ENCODE measurements around the gene DSCAM. TPM values are rescaled to one million over a fixed set of nuclear protein-coding genes. Genes with fewer than 3 reads are reported as not detected.

The DSCAM gene
- total RNA-seq, 1 donor from 2014 or later = 0.06 TPM

GRCh38 chr21:40623528-40623927 lies 223.4 kb downstream of the DSCAM start:
- ATAC-seq = no peak
- Histone ChIP-seq H3K27me3 (ENCODE audit: low read depth) (no peaks in the 10 kb centered on the region), H3K36me3 (no peaks in the 10 kb centered on the region), H3K4me1 (no peaks in the 10 kb centered on the region), H3K4me3 (no peak overlapping the region), H3K9me3 (no peaks in the 10 kb centered on the region), H3K27ac (no peak overlapping the region)
- DNase-seq = no peak
- TF ChIP-seq CTCF (IDR thresholded peaks at IDR 0.05) = no peak
- intact Hi-C loops (cut with DNase I) = no loop called here

GRCh38 chr21:40622531-40622930 lies 224.4 kb downstream of the DSCAM start:
- no peaks in the 10 kb centered on the region for H3K9me3 ChIP-seq
- H3K4me3 ChIP-seq = no peak overlapping the region
- H3K27me3 ChIP-seq (ENCODE audit: low read depth) = no peaks in the 10 kb centered on the region
- ATAC-seq (no peak), DNase-seq (no peak)
- intact Hi-C loops (cut with DNase I) = no loop called here
- H3K27ac ChIP-seq = no peak overlapping the region
- H3K4me1 ChIP-seq = no peaks in the 10 kb centered on the region
- no peaks in the 10 kb centered on the region for H3K36me3 ChIP-seq
- TF ChIP-seq CTCF (IDR thresholded peaks at IDR 0.05) = no peak

GRCh38 chr21:40620386-40621145 lies 226.4 kb downstream of the DSCAM start:
- no peaks in the 10 kb centered on the region for H3K27me3 ChIP-seq (ENCODE audit: low read depth)
- intact Hi-C loops (cut with DNase I) = no loop called here
- no peaks in the 10 kb centered on the region for H3K36me3 ChIP-seq
- no peak for DNase-seq
- no peak for TF ChIP-seq CTCF (IDR thresholded peaks at IDR 0.05)
- no peak overlapping the region for H3K27ac ChIP-seq
- H3K4me1 ChIP-seq = no peaks in the 10 kb centered on the region
- no peak for ATAC-seq
- H3K4me3 ChIP-seq = no peak overlapping the region
- H3K9me3 ChIP-seq = no peaks in the 10 kb centered on the region

GRCh38 chr21:40618191-40618973 lies 228.6 kb downstream of the DSCAM start:
- ATAC-seq = no peak
- Histone ChIP-seq H3K9me3 (no peaks in the 10 kb centered on the region), H3K27me3 (ENCODE audit: low read depth) (no peaks in the 10 kb centered on the region), H3K36me3 (no peaks in the 10 kb centered on the region), H3K4me1 (no peaks in the 10 kb centered on the region), H3K4me3 (no peak overlapping the region), H3K27ac (no peak overlapping the region)
- no peak for TF ChIP-seq CTCF (IDR thresholded peaks at IDR 0.05)
- intact Hi-C loops (cut with DNase I) = no loop called here
- no peak for DNase-seq

- no peaks in the 10 kb centered on the region for H3K27me3 ChIP-seq (ENCODE audit: low read depth)
- H3K4me1 ChIP-seq = no peaks in the 10 kb centered on the region
- intact Hi-C loops (cut with DNase I) = no loop called here
- TF ChIP-seq CTCF (IDR thresholded peaks at IDR 0.05) = no peak
- H3K9me3 ChIP-seq = no peaks in the 10 kb centered on the region
- no peaks in the 10 kb centered on the region for H3K36me3 ChIP-seq
- H3K4me3 ChIP-seq = no peak overlapping the region
- DNase-seq (no peak), ATAC-seq (no peak)
- H3K27ac ChIP-seq = no peak overlapping the region
Measured at GRCh38 chr21:40616377-40616704, 230.6 kb downstream of the DSCAM start.

Measured in lower lobe of right lung (tissue), 2 donors.